Naive thymus-derived CD8-positive, alpha-beta T cell (primary cell): ENCODE results near the gene LNPEP. TPM values are rescaled to one million over a fixed set of nuclear protein-coding genes. Genes with fewer than 3 reads are reported as not detected.
"Not testable (repeated sequence)": the region's sequence is repeated elsewhere in the genome, so short reads cannot be mapped to it uniquely, and the experiment has no call there.

Experiments used
- ATAC-seq, 2 donors: fragments of 150-1000 bp; cut with Tn5 transposase in 1 of 2; sonication (Bioruptor Pico), chemical (Tn5 transposase) in 1 of 2; 1 replicate in 1 of 2; 2 replicates in 1 of 2; pipeline ENCODE4 v1.10.0; 2021; ENCODE audit warnings: mild to moderate bottlenecking in 2 of 2, moderate library complexity in 2 of 2
- POLR2A ChIA-PET: fragments of 350-600 bp; sonication (Branson Sonifier 250); formaldehyde crosslinking; loops from one replicate; lab custom pipeline; 2021; ENCODE audit warnings: antibody characterized with exemption; lab: Charles Lee
- DNase-seq, 10 donors: peaks; one replicate each; pipeline versions ENCODE4 v3.0.0 to v3.0.0-alpha.2; 2020 to 2022
- H3K27ac Mint-ChIP-seq, 10 donors: one replicate each; pipeline ENCODE4 v1.8.0; 2020 to 2022; ENCODE audit warnings: mild to moderate bottlenecking in 10 of 10, mixed read lengths in 10 of 10, moderate library complexity in 4 of 10, inconsistent platforms in 1 of 10
- H3K27me3 Mint-ChIP-seq, 5 donors: one replicate each; pipeline ENCODE4 v1.8.0; 2021 to 2022; ENCODE audit warnings: mixed read lengths in 5 of 5
- H3K36me3 Mint-ChIP-seq, 3 donors: one replicate each; pipeline ENCODE4 v1.8.0; 2020 to 2022; ENCODE audit warnings: mixed read lengths in 3 of 3, mild to moderate bottlenecking in 2 of 3, inconsistent platforms in 1 of 3
- H3K4me1 Mint-ChIP-seq, 4 donors: one replicate each; pipeline ENCODE4 v1.8.0; 2021 to 2022; ENCODE audit warnings: mixed read lengths in 4 of 4
- H3K4me3 Mint-ChIP-seq, 10 donors: one replicate each; pipeline ENCODE4 v1.8.0; 2020 to 2022; ENCODE audit warnings: mild to moderate bottlenecking in 10 of 10, mixed read lengths in 10 of 10, moderate library complexity in 6 of 10, inconsistent platforms in 1 of 10
- H3K9me3 Mint-ChIP-seq, 9 donors: one replicate each; pipeline ENCODE4 v1.8.0; 2020 to 2022; ENCODE audit warnings: mixed read lengths in 9 of 9, mild to moderate bottlenecking in 3 of 9, inconsistent platforms in 1 of 9, moderate library complexity in 1 of 9
- polyA plus RNA-seq, 3 donors: library from polyadenylated mRNA; unstranded; fragments of 300-500 nt; fragmentation: Illumina TruSeq; gene quantifications; one replicate each; pipeline ENCODE4 v1.2.3, GENCODE V29; 2021
- total RNA-seq, 8 experiments: library from RNA in 2 of 8; stranded (reverse) in 2 of 8; gene quantifications; one replicate each; pipeline ENCODE4 v1.2.3 and lab custom pipeline; 2021 to 2026

The LNPEP gene
- total and polyA plus RNA-seq, 5 experiments from 2014 or later: 50.9 to 107 (median 61.7) TPM

GRCh38 chr5:96930589-96930988 lies 5.3 kb upstream of the LNPEP start:
- POLR2A ChIA-PET: interaction anchor here (0.6 to 4.3 kb wide), 3 partner anchors 13 to 115 kb away, joined by 3 to 18 read pairs (median 7); partner anchors contain the start of gene ERAP2
- H3K4me1 Mint-ChIP-seq: peaks cover 34 to 78% (median 62%) of the 10 kb centered on the region in 4 donors
- no peaks in the 10 kb centered on the region for H3K27me3 Mint-ChIP-seq
- peaks cover 0 to 3% (median 3%) of the 10 kb centered on the region in 3 donors for H3K36me3 Mint-ChIP-seq
- H3K27ac Mint-ChIP-seq: peak overlapping the region in 8 of 10 donors; percentile 13 to 83 (median 54)
- H3K4me3 Mint-ChIP-seq: peak overlapping the region in 7 of 10 donors; percentile 5 to 52 (median 34)
- no peaks in the 10 kb centered on the region for H3K9me3 Mint-ChIP-seq
- DNase-seq: no peak
- ATAC-seq: no peak

GRCh38 chr5:96931037-96931436 lies 4.8 kb upstream of the LNPEP start:
- H3K27me3 Mint-ChIP-seq, H3K36me3 Mint-ChIP-seq, ATAC-seq, H3K9me3 Mint-ChIP-seq, DNase-seq: not testable (repeated sequence)
- Mint-ChIP-seq H3K4me1 (peaks cover 34 to 76% (median 62%) of the 10 kb centered on the region in 4 donors), H3K4me3 (peak overlapping the region in 7 of 10 donors; percentile 67 to 97 (median 89)), H3K27ac (peak overlapping the region in 8 of 10 donors; percentile 61 to 99 (median 87))
- POLR2A ChIA-PET: interaction anchor here (0.6 to 4.3 kb wide), 6 partner anchors 13 to 123 kb away, joined by 3 to 18 read pairs (median 6); partner anchors contain the start of genes ERAP1 and ERAP2

GRCh38 chr5:96931605-96932004 lies 4.3 kb upstream of the LNPEP start:
- Mint-ChIP-seq H3K4me1 (peaks cover 35 to 70% (median 61%) of the 10 kb centered on the region in 4 donors), H3K9me3 (no peaks in the 10 kb centered on the region), H3K27me3 (no peaks in the 10 kb centered on the region), H3K36me3 (peaks cover 0 to 3% (median 3%) of the 10 kb centered on the region in 3 donors), H3K27ac (peak overlapping the region in 8 of 10 donors; percentile 61 to 99 (median 87)), H3K4me3 (peak overlapping the region; percentile 37 to 97 (median 88))
- ATAC-seq: no peak
- POLR2A ChIA-PET: interaction anchor here (0.7 to 4.3 kb wide), 6 partner anchors 9 to 124 kb away, joined by 3 to 18 read pairs (median 4); partner anchors contain the start of genes ERAP1 and ERAP2
- no peak for DNase-seq

GRCh38 chr5:96932026-96932425 lies 3.9 kb upstream of the LNPEP start:
- Mint-ChIP-seq H3K27me3 (no peaks in the 10 kb centered on the region), H3K4me1 (peaks cover 38 to 68% (median 61%) of the 10 kb centered on the region in 4 donors), H3K36me3 (peaks cover 0 to 3% (median 3%) of the 10 kb centered on the region in 3 donors), H3K4me3 (peak overlapping the region; percentile 37 to 97 (median 88)), H3K27ac (peak overlapping the region in 8 of 10 donors; percentile 56 to 99 (median 82)), H3K9me3 (no peaks in the 10 kb centered on the region)
- POLR2A ChIA-PET: interaction anchor here (0.7 to 4.3 kb wide), 5 partner anchors 9 to 124 kb away, joined by 3 to 18 read pairs (median 5); partner anchors contain the start of genes ERAP1 and ERAP2
- ATAC-seq: no peak
- DNase-seq: no peak

- H3K4me3 Mint-ChIP-seq: peak overlapping the region; percentile 89 to 98 (median 94)
- H3K9me3 Mint-ChIP-seq: no peaks in the 10 kb centered on the region
- POLR2A ChIA-PET: interaction anchor here (0.6 to 4.1 kb wide), 18 partner anchors 9 to 1993 kb away, joined by 3 to 50 read pairs (median 4); partner anchors contain the start of genes ERAP1 and ERAP2
- H3K27me3 Mint-ChIP-seq: no peaks in the 10 kb centered on the region
- peaks cover 0 to 9% (median 0%) of the 10 kb centered on the region in 3 donors for H3K36me3 Mint-ChIP-seq
- H3K27ac Mint-ChIP-seq: peak overlapping the region; percentile 95 to 99 (median 96)
- DNase-seq (peak in 1 of 10 donors; percentile 8), ATAC-seq (no peak)
- H3K4me1 Mint-ChIP-seq: peaks cover 47 to 71% (median 65%) of the 10 kb centered on the region in 4 donors
Measured at GRCh38 chr5:96933764-96934707, 1.8 kb upstream of the LNPEP start.

GRCh38 chr5:96934708-96935558 lies 947 bp upstream of the LNPEP start:
- Mint-ChIP-seq H3K36me3 (peaks cover 0 to 11% (median 0%) of the 10 kb centered on the region in 3 donors), H3K9me3 (no peaks in the 10 kb centered on the region), H3K4me3 (peak overlapping the region; percentile 89 to 98 (median 94)), H3K27me3 (no peaks in the 10 kb centered on the region), H3K27ac (peak overlapping the region; percentile 95 to 99 (median 96)), H3K4me1 (peaks cover 43 to 71% (median 61%) of the 10 kb centered on the region in 4 donors)
- DNase-seq (peak; percentile 85 to 98 (median 95)), ATAC-seq (peak; percentile 69 to 72)
- POLR2A ChIA-PET: interaction anchor here (0.7 to 4.1 kb wide), 16 partner anchors 12 to 249 kb away, joined by 3 to 50 read pairs (median 7); partner anchors contain the start of genes ERAP1, ERAP2 and RIOK2

GRCh38 chr5:96936431-96937320 lies 796 bp downstream of the LNPEP start:
- H3K27ac Mint-ChIP-seq: peak overlapping the region; percentile 94 to 97 (median 96)
- H3K4me3 Mint-ChIP-seq: peak overlapping the region; percentile 89 to 98 (median 94)
- ATAC-seq (peak in 1 of 2 donors; percentile 5), DNase-seq (peak; percentile 23 to 68 (median 48))
- H3K27me3 Mint-ChIP-seq: no peaks in the 10 kb centered on the region
- POLR2A ChIA-PET: interaction anchor here (0.5 to 4.1 kb wide), 44 partner anchors 9 to 1993 kb away, joined by 3 to 50 read pairs (median 4); partner anchors contain the start of genes CAST, ERAP1, ERAP2 and RIOK2
- peaks cover 0 to 16% (median 2%) of the 10 kb centered on the region in 3 donors for H3K36me3 Mint-ChIP-seq
- no peaks in the 10 kb centered on the region for H3K9me3 Mint-ChIP-seq
- H3K4me1 Mint-ChIP-seq: peaks cover 35 to 70% (median 61%) of the 10 kb centered on the region in 4 donors

GRCh38 chr5:96940586-96940985 lies 4.7 kb downstream of the LNPEP start:
- POLR2A ChIA-PET: interaction anchor here (0.8 to 2.4 kb wide), 5 partner anchors 9 to 218 kb away, joined by 3 to 11 read pairs (median 4); no protein-coding TSS in a partner anchor

GRCh38 chr5:96941140-96941539 lies 5.3 kb downstream of the LNPEP start:
- Mint-ChIP-seq H3K4me3 (peak overlapping the region; percentile 26 to 94 (median 60)), H3K4me1 (peaks cover 48 to 87% (median 78%) of the 10 kb centered on the region in 4 donors), H3K9me3 (no peaks in the 10 kb centered on the region), H3K27me3 (no peaks in the 10 kb centered on the region), H3K27ac (peak overlapping the region; percentile 22 to 87 (median 78)), H3K36me3 (peaks cover 0 to 35% (median 3%) of the 10 kb centered on the region in 3 donors)
- ATAC-seq (no peak), DNase-seq (no peak)
- POLR2A ChIA-PET: interaction anchor here (0.8 to 2.4 kb wide), 3 partner anchors 9 to 22 kb away, joined by 3 to 11 read pairs (median 9); no protein-coding TSS in a partner anchor

More at GRCh38 chr5:96940586-96940985, 4.7 kb downstream of the LNPEP start:
- Mint-ChIP-seq H3K27me3 (no peaks in the 10 kb centered on the region), H3K9me3 (no peaks in the 10 kb centered on the region), H3K27ac (peak overlapping the region in 8 of 10 donors; percentile 69 to 83 (median 73)), H3K4me1 (peaks cover 43 to 82% (median 73%) of the 10 kb centered on the region in 4 donors), H3K36me3 (peaks cover 0 to 32% (median 3%) of the 10 kb centered on the region in 3 donors), H3K4me3 (peak overlapping the region; percentile 26 to 94 (median 62))
- DNase-seq (no peak), ATAC-seq (no peak)

GRCh38 chr5:96942078-96942477 lies 6.2 kb downstream of the LNPEP start:
- POLR2A ChIA-PET: interaction anchor here (2.3 to 2.4 kb wide), 2 partner anchors 19 to 21 kb away, joined by 9 to 11 read pairs; no protein-coding TSS in a partner anchor
- H3K27ac Mint-ChIP-seq: peak overlapping the region; percentile 38 to 88 (median 83)
- DNase-seq: peak in 2 of 10 donors; percentile 13 to 33
- peaks cover 43 to 95% (median 82%) of the 10 kb centered on the region in 4 donors for H3K4me1 Mint-ChIP-seq
- H3K4me3 Mint-ChIP-seq: peak overlapping the region; percentile 13 to 79 (median 68)
- H3K9me3 Mint-ChIP-seq: no peaks in the 10 kb centered on the region
- no peaks in the 10 kb centered on the region for H3K27me3 Mint-ChIP-seq
- ATAC-seq: peak; percentile 46 to 83
- H3K36me3 Mint-ChIP-seq: peaks cover 0 to 35% (median 3%) of the 10 kb centered on the region in 3 donors
